ENCODE data around the gene ALG10B.

ALG10B gene

DNA sequence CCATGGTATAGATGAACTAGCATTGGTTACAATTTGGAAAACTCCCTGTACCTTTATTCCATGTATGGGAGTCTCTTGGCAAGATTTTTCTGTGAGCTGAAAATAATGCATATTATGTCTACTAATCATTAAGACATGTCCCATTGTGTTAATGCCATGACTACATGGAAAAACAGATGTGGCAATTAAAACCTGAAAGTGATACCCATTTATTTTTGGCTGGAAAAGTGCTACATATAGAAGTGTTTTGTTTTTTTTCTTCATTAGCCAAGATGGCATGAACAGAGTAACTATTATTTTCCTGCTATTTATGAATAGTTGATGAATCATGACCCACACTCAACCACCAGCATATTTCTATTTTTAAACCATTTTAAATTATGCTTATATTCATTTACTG is 58.2 kb downstream of the ALG10B start:
- DNase-seq (ENCODE audit: low read depth in 2 of 2), result no peak

All from activated CD8-positive, alpha-beta memory T cell treated with anti-CD3 and anti-CD28 coated beads for 4 hours (primary cell).